ENCODE results near the gene KLF7. TPM values are rescaled to one million over a fixed set of nuclear protein-coding genes. Genes with fewer than 3 reads are reported as not detected.

KLF7 gene
- total RNA-seq, 1 experiment from 2014 or later, result 19.9 TPM

- no peak for DNase-seq
- H3K4me3 ChIP-seq (ENCODE audit: insufficient read depth, low read depth, low read length), result no peak overlapping the region
Measured at GRCh38 chr2:207091928-207092327, 73.8 kb downstream of the KLF7 start.

GRCh38 chr2:207091176-207091575, 74.6 kb downstream of the KLF7 start:
- no peaks in the 10 kb centered on the region for H3K27me3 ChIP-seq (ENCODE audit: control insufficient read depth, insufficient read depth, low read length)
- DNase-seq, result no peak
- no peaks in the 10 kb centered on the region for H3K36me3 ChIP-seq (replicated peaks; ENCODE audit: control insufficient read depth, insufficient read depth, low read length)
- H3K4me3 ChIP-seq (ENCODE audit: insufficient read depth, low read depth, low read length), result no peak overlapping the region

More at GRCh38 chr2:207091928-207092327, 73.8 kb downstream of the KLF7 start:
- no peaks in the 10 kb centered on the region for H3K27me3 ChIP-seq (ENCODE audit: control insufficient read depth, insufficient read depth, low read length)
- no peaks in the 10 kb centered on the region for H3K36me3 ChIP-seq (replicated peaks; ENCODE audit: control insufficient read depth, insufficient read depth, low read length)

- Histone ChIP-seq H3K36me3 (replicated peaks; ENCODE audit: control insufficient read depth, insufficient read depth, low read length) (no peaks in the 10 kb centered on the region), H3K27me3 (ENCODE audit: control insufficient read depth, insufficient read depth, low read length) (no peaks in the 10 kb centered on the region), H3K4me3 (ENCODE audit: insufficient read depth, low read depth, low read length) (no peak overlapping the region)
- no peak for DNase-seq
Measured at GRCh38 chr2:207090389-207090788, 75.4 kb downstream of the KLF7 start.

GRCh38 chr2:207088839-207089238, 76.9 kb downstream of the KLF7 start:
- Histone ChIP-seq H3K27me3 (ENCODE audit: control insufficient read depth, insufficient read depth, low read length) (no peaks in the 10 kb centered on the region), H3K4me3 (ENCODE audit: insufficient read depth, low read depth, low read length) (no peak overlapping the region), H3K36me3 (replicated peaks; ENCODE audit: control insufficient read depth, insufficient read depth, low read length) (no peaks in the 10 kb centered on the region)
- DNase-seq, result no peak

GRCh38 chr2:207088276-207088675, 77.5 kb downstream of the KLF7 start:
- Histone ChIP-seq H3K27me3 (ENCODE audit: control insufficient read depth, insufficient read depth, low read length) (no peaks in the 10 kb centered on the region), H3K4me3 (ENCODE audit: insufficient read depth, low read depth, low read length) (no peak overlapping the region), H3K36me3 (replicated peaks; ENCODE audit: control insufficient read depth, insufficient read depth, low read length) (no peaks in the 10 kb centered on the region)
- no peak for DNase-seq

- no peaks in the 10 kb centered on the region for H3K36me3 ChIP-seq (replicated peaks; ENCODE audit: control insufficient read depth, insufficient read depth, low read length)
- H3K4me3 ChIP-seq (ENCODE audit: insufficient read depth, low read depth, low read length), result no peak overlapping the region
- no peaks in the 10 kb centered on the region for H3K27me3 ChIP-seq (ENCODE audit: control insufficient read depth, insufficient read depth, low read length)
- DNase-seq, result no peak
Measured at GRCh38 chr2:207087046-207087902, 78.5 kb downstream of the KLF7 start.

- Histone ChIP-seq H3K27me3 (ENCODE audit: control insufficient read depth, insufficient read depth, low read length) (no peaks in the 10 kb centered on the region), H3K36me3 (replicated peaks; ENCODE audit: control insufficient read depth, insufficient read depth, low read length) (no peaks in the 10 kb centered on the region; the same call in 1 of the 2 replicates), H3K4me3 (ENCODE audit: insufficient read depth, low read depth, low read length) (no peak overlapping the region)
- no peak for DNase-seq
Measured at GRCh38 chr2:207086136-207086535, 79.6 kb downstream of the KLF7 start.

- H3K4me3 ChIP-seq (ENCODE audit: insufficient read depth, low read depth, low read length), result no peak overlapping the region
- no peaks in the 10 kb centered on the region; the same call in 1 of the 2 replicates for H3K36me3 ChIP-seq (replicated peaks; ENCODE audit: control insufficient read depth, insufficient read depth, low read length)
- no peak for DNase-seq
- no peaks in the 10 kb centered on the region for H3K27me3 ChIP-seq (ENCODE audit: control insufficient read depth, insufficient read depth, low read length)
Measured at GRCh38 chr2:207085110-207085509, 80.6 kb downstream of the KLF7 start.

GRCh38 chr2:207083361-207084110, 82.2 kb downstream of the KLF7 start:
- no peak for DNase-seq
- peaks cover 3% of the 10 kb centered on the region; the same call in 1 of the 2 replicates for H3K36me3 ChIP-seq (replicated peaks; ENCODE audit: control insufficient read depth, insufficient read depth, low read length)
- no peak overlapping the region for H3K4me3 ChIP-seq (ENCODE audit: insufficient read depth, low read depth, low read length)
- no peaks in the 10 kb centered on the region for H3K27me3 ChIP-seq (ENCODE audit: control insufficient read depth, insufficient read depth, low read length)

GRCh38 chr2:207082619-207083018, 83.1 kb downstream of the KLF7 start:
- H3K4me3 ChIP-seq (ENCODE audit: insufficient read depth, low read depth, low read length), result no peak overlapping the region
- H3K27me3 ChIP-seq (ENCODE audit: control insufficient read depth, insufficient read depth, low read length), result no peaks in the 10 kb centered on the region
- peaks cover 3% of the 10 kb centered on the region; the same call in 1 of the 2 replicates for H3K36me3 ChIP-seq (replicated peaks; ENCODE audit: control insufficient read depth, insufficient read depth, low read length)
- DNase-seq, result no peak

- DNase-seq, result no peak
- H3K4me3 ChIP-seq (ENCODE audit: insufficient read depth, low read depth, low read length), result no peak overlapping the region
- peaks cover 3% of the 10 kb centered on the region; the same call in 1 of the 2 replicates for H3K36me3 ChIP-seq (replicated peaks; ENCODE audit: control insufficient read depth, insufficient read depth, low read length)
- H3K27me3 ChIP-seq (ENCODE audit: control insufficient read depth, insufficient read depth, low read length), result no peaks in the 10 kb centered on the region
Measured at GRCh38 chr2:207078186-207078798, 87.5 kb downstream of the KLF7 start.

- no peaks in the 10 kb centered on the region for H3K27me3 ChIP-seq (ENCODE audit: control insufficient read depth, insufficient read depth, low read length)
- peaks cover 3% of the 10 kb centered on the region; the same call in 1 of the 2 replicates for H3K36me3 ChIP-seq (replicated peaks; ENCODE audit: control insufficient read depth, insufficient read depth, low read length)
- no peak overlapping the region for H3K4me3 ChIP-seq (ENCODE audit: insufficient read depth, low read depth, low read length)
- DNase-seq, result no peak
Measured at GRCh38 chr2:207077266-207077665, 88.5 kb downstream of the KLF7 start.

- Histone ChIP-seq H3K4me3 (ENCODE audit: insufficient read depth, low read depth, low read length) (no peak overlapping the region), H3K36me3 (replicated peaks; ENCODE audit: control insufficient read depth, insufficient read depth, low read length) (peaks cover 3% of the 10 kb centered on the region; the same call in 1 of the 2 replicates), H3K27me3 (ENCODE audit: control insufficient read depth, insufficient read depth, low read length) (no peaks in the 10 kb centered on the region)
- DNase-seq, result no peak
Measured at GRCh38 chr2:207075456-207075855, 90.3 kb downstream of the KLF7 start.

GRCh38 chr2:207073801-207074678, 91.7 kb downstream of the KLF7 start:
- H3K4me3 ChIP-seq (ENCODE audit: insufficient read depth, low read depth, low read length), result no peak overlapping the region
- no peaks in the 10 kb centered on the region for H3K36me3 ChIP-seq (replicated peaks; ENCODE audit: control insufficient read depth, insufficient read depth, low read length)
- no peak for DNase-seq
- no peaks in the 10 kb centered on the region for H3K27me3 ChIP-seq (ENCODE audit: control insufficient read depth, insufficient read depth, low read length)

Data from H7 (cell line).